Keratinocyte (primary cell): Measurements from ENCODE around the gene RBM19.

Source experiments
- EZH2 ChIP-seq: IDR thresholded peaks from one replicate; pipeline ENCODE4 v1.6.1; 2012; ENCODE audit warnings: inconsistent platforms, mild to moderate bottlenecking, low read length, moderate library complexity
- TF ChIP-seq, protein P1 (sequence below), 3 experiments: IDR thresholded peaks in 1 of 3; conservative IDR thresholded peaks in 1 of 3; optimal IDR thresholded peaks in 1 of 3; 2 replicates in 2 of 3; 3 replicates in 1 of 3; pipeline versions ENCODE3 to v1.5.1; 2011; ENCODE audit warnings: low read length in 3 of 3, mild to moderate bottlenecking in 3 of 3, moderate library complexity in 2 of 3, control low read depth in 1 of 3, inconsistent platforms in 1 of 3; ENCODE audit not compliant: insufficient read depth in 2 of 3; ENCODE audit errors: extremely low read depth in 1 of 3

DNA sequence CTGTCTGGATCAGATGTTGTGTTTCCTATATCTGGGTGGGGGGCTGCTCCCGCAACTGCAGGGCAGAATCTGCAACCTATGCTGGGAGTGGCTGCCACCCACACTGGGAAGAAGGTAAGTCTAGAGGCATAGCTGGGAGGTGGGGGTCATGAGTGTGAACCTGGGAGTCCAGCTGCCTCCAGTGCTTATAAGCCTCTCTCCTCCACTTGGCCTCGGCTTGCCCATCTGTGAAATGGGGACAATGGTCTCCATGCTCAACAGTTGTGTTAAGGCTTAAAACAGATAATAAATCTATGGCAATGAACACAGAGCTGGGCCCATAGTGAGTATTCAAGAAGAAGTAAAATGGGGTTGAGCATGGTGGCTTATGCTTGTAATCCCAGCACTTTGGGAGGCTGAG, 90.0 kb downstream of the RBM19 start:
- TF ChIP-seq, protein P1, sequence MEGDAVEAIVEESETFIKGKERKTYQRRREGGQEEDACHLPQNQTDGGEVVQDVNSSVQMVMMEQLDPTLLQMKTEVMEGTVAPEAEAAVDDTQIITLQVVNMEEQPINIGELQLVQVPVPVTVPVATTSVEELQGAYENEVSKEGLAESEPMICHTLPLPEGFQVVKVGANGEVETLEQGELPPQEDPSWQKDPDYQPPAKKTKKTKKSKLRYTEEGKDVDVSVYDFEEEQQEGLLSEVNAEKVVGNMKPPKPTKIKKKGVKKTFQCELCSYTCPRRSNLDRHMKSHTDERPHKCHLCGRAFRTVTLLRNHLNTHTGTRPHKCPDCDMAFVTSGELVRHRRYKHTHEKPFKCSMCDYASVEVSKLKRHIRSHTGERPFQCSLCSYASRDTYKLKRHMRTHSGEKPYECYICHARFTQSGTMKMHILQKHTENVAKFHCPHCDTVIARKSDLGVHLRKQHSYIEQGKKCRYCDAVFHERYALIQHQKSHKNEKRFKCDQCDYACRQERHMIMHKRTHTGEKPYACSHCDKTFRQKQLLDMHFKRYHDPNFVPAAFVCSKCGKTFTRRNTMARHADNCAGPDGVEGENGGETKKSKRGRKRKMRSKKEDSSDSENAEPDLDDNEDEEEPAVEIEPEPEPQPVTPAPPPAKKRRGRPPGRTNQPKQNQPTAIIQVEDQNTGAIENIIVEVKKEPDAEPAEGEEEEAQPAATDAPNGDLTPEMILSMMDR (optimal IDR thresholded peaks at IDR 0.05 in 1 of 3, IDR thresholded peaks at IDR 0.05 in 1 of 3, conservative IDR thresholded peaks at IDR 0.05 in 1 of 3; ENCODE audit: extremely low read depth in 1 of 3, insufficient read depth in 2 of 3, low read length in 3 of 3) = no peak
- TF ChIP-seq EZH2 = no peak
